ENCODE data around the gene PCDH7. TPM values are rescaled to one million over a fixed set of nuclear protein-coding genes. Genes with fewer than 3 reads are reported as not detected.

The PCDH7 gene
- polyA plus RNA-seq, 1 donor from 2014 or later: 12.6 TPM

GRCh38 chr4:30718021-30718542, 2.1 kb upstream of the PCDH7 start:
- Histone ChIP-seq H2AFZ (ENCODE audit: low read depth, low read length) (peak overlapping the region; percentile 22), H3K9ac (ENCODE audit: low read length) (peak overlapping the region; percentile 66), H3K79me2 (replicated peaks; ENCODE audit: insufficient read depth, low read length) (peaks cover 8% of the 10 kb centered on the region), H3K27ac (ENCODE audit: low read length) (peak overlapping the region; percentile 71), H4K20me1 (ENCODE audit: insufficient read depth) (no peaks in the 10 kb centered on the region), H3F3A (ENCODE audit: insufficient read depth, low read length, poor library complexity, severe bottlenecking) (no peaks in the 10 kb centered on the region), H3K27me3 (ENCODE audit: insufficient read depth, low read depth, low read length) (no peaks in the 10 kb centered on the region), H3K4me2 (ENCODE audit: low read length) (peak overlapping the region; percentile 66), H3K4me3 (ENCODE audit: low read length) (peak overlapping the region; percentile 96), H3K36me3 (ENCODE audit: insufficient read depth, low read length) (no peaks in the 10 kb centered on the region), H3K9me3 (ENCODE audit: low read length) (no peaks in the 10 kb centered on the region), H3K9me2 (ENCODE audit: insufficient read depth, low read length) (no peaks in the 10 kb centered on the region)
- TF ChIP-seq EP300 (conservative IDR thresholded peaks at IDR 0.05; ENCODE audit: poor library complexity, severe bottlenecking) (no peak), EZH2 (IDR thresholded peaks at IDR 0.05; ENCODE audit: borderline replicate concordance, insufficient read depth, low read length, poor library complexity, severe bottlenecking) (no peak), SMC3 (conservative IDR thresholded peaks at IDR 0.05; ENCODE audit: poor library complexity) (no peak), REST (IDR thresholded peaks at IDR 0.05; ENCODE audit: borderline replicate concordance) (no peak), CTCF (IDR thresholded peaks at IDR 0.05; ENCODE audit: poor library complexity, severe bottlenecking) (peak; percentile 36), MXI1 (conservative IDR thresholded peaks at IDR 0.05; ENCODE audit: poor library complexity, severe bottlenecking) (no peak), RAD21 (conservative IDR thresholded peaks at IDR 0.05) (peak; percentile 46), TAF1 (IDR thresholded peaks at IDR 0.05; ENCODE audit: low read depth) (no peak), POLR2AphosphoS5 (IDR thresholded peaks at IDR 0.05) (no peak)

- H3F3A ChIP-seq (ENCODE audit: insufficient read depth, low read length, poor library complexity, severe bottlenecking): no peaks in the 10 kb centered on the region
- peak overlapping the region; percentile 66 for H3K4me2 ChIP-seq (ENCODE audit: low read length)
- H3K36me3 ChIP-seq (ENCODE audit: insufficient read depth, low read length): no peaks in the 10 kb centered on the region
- no peaks in the 10 kb centered on the region for H3K27me3 ChIP-seq (ENCODE audit: insufficient read depth, low read depth, low read length)
- H3K9ac ChIP-seq (ENCODE audit: low read length): peak overlapping the region; percentile 80
- H2AFZ ChIP-seq (ENCODE audit: low read depth, low read length): no peak overlapping the region
- H4K20me1 ChIP-seq (ENCODE audit: insufficient read depth): no peaks in the 10 kb centered on the region
- peak overlapping the region; percentile 71 for H3K27ac ChIP-seq (ENCODE audit: low read length)
- H3K4me3 ChIP-seq (ENCODE audit: low read length): peak overlapping the region; percentile 96
- no peaks in the 10 kb centered on the region for H3K9me2 ChIP-seq (ENCODE audit: insufficient read depth, low read length)
- no peaks in the 10 kb centered on the region for H3K9me3 ChIP-seq (ENCODE audit: low read length)
- TF ChIP-seq CTCF (IDR thresholded peaks at IDR 0.05; ENCODE audit: poor library complexity, severe bottlenecking) (peak; percentile 67), TAF1 (IDR thresholded peaks at IDR 0.05; ENCODE audit: low read depth) (no peak), MXI1 (conservative IDR thresholded peaks at IDR 0.05; ENCODE audit: poor library complexity, severe bottlenecking) (peak; percentile 47), RAD21 (conservative IDR thresholded peaks at IDR 0.05) (peak; percentile 69), SMC3 (conservative IDR thresholded peaks at IDR 0.05; ENCODE audit: poor library complexity) (peak; percentile 23)
- H3K79me2 ChIP-seq (replicated peaks; ENCODE audit: insufficient read depth, low read length): peaks cover 16% of the 10 kb centered on the region
Observed at GRCh38 chr4:30718641-30719453, 1.3 kb upstream of the PCDH7 start.
